Uterus (tissue), 2 donors: ENCODE measurements around the gene CHST9.

ENCODE experiments used
- POLR2A ChIP-seq, 2 donors: fragments of 450-650 bp; IDR thresholded peaks; one replicate each; pipeline ENCODE4 v1.6.1; 2016; ENCODE audit warnings: antibody characterized with exemption in 2 of 2, mild to moderate bottlenecking in 1 of 2, moderate library complexity in 1 of 2
- TF ChIP-seq, protein P1 (sequence below), 4 experiments: fragments of 200-600 bp in 2 of 4; fragments of 450-650 bp in 2 of 4; sonication (generic) in 2 of 4; IDR thresholded peaks; one replicate each; pipeline ENCODE4 v1.5.1; 2016 to 2019; ENCODE audit warnings: antibody characterized with exemption in 4 of 4, mild to moderate bottlenecking in 2 of 4, moderate library complexity in 1 of 4

DNA sequence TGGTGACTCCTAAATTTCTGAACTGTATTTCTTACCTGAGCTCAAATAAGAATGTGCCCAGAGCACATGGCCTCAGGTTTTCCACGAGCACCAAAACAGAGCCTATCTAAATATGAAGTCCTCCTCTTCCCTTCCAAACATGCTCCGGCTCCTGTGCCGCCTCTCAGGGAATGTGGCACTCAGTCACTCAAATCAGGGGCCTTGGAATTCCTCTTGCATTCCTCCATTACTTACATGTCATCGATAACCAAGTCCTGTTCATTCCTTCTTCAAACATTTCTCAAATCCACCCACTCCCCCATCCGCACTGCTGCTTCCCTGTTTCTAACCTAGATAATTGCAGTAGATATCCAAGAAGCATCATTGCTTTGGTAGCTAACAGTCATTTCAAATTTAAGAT, 151.4 kb downstream of the CHST9 start:
- TF ChIP-seq, protein P1, sequence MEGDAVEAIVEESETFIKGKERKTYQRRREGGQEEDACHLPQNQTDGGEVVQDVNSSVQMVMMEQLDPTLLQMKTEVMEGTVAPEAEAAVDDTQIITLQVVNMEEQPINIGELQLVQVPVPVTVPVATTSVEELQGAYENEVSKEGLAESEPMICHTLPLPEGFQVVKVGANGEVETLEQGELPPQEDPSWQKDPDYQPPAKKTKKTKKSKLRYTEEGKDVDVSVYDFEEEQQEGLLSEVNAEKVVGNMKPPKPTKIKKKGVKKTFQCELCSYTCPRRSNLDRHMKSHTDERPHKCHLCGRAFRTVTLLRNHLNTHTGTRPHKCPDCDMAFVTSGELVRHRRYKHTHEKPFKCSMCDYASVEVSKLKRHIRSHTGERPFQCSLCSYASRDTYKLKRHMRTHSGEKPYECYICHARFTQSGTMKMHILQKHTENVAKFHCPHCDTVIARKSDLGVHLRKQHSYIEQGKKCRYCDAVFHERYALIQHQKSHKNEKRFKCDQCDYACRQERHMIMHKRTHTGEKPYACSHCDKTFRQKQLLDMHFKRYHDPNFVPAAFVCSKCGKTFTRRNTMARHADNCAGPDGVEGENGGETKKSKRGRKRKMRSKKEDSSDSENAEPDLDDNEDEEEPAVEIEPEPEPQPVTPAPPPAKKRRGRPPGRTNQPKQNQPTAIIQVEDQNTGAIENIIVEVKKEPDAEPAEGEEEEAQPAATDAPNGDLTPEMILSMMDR (IDR thresholded peaks at IDR 0.05): no peak
- no peak for TF ChIP-seq POLR2A (IDR thresholded peaks at IDR 0.05)
